ENCODE measurements around the gene ANKRD30B. TPM values are rescaled to one million over a fixed set of nuclear protein-coding genes. Genes with fewer than 3 reads are reported as not detected.
"Not testable (repeated sequence)": the region's sequence is repeated elsewhere in the genome, so short reads cannot be mapped to it uniquely, and the experiment has no call there.

ANKRD30B gene
- total RNA-seq, 4 donors from 2014 or later = not detected

DNA sequence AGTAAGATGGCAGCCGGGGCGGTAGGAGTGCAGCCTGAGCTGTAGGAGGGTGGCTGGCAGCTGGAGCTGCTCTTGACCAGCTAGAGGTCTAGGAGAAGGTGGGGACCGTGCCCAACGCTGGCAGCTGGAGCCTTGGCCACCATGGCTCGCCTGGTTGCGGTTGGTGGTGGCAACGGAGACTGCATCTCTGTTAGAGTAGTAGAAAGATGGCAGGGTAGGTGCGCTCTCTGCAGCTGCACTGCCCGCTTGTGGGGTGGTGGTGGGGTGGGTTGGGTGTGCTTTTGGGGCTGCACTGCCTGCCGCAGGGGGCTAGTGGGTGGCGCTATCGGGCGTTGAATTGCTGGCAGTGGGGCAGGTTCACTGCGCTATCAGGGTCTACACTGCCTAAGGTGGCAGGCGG lies 118.5 kb downstream of the ANKRD30B start:
- DNase-seq (ENCODE audit: low spot score in 2 of 2); H3K27ac ChIP-seq; H3K4me3 ChIP-seq; H3K9me3 ChIP-seq; H3K4me1 ChIP-seq; H3K27me3 ChIP-seq; H3K36me3 ChIP-seq: not testable (repeated sequence)
- 94% methylated on average over 9 of the region's 15 CpGs for WGBS

DNA sequence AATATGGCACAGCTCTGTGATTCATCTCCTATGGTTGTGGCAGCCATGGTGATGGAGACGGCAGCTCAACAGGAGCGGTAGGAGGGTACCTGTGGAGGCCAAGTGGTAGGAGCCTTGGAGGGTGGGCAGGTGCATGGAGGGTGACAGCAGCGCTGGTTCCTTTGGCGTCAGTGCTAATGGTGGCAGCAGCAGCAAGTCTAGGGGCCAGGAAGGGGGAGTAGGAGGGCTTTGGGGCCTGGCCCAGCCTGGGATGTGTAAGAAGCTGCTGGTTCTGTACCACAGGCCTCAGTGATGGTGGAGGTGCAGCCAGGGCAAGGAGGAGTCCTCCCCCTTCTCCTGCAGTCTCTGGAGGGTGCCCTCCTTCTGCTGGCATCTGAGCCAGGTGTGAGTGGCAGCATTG lies 120.0 kb downstream of the ANKRD30B start:
- 78% methylated on average over 4 of the region's 4 CpGs for WGBS
- H3K27ac ChIP-seq; H3K9me3 ChIP-seq; H3K36me3 ChIP-seq; H3K27me3 ChIP-seq; H3K4me3 ChIP-seq; H3K4me1 ChIP-seq; DNase-seq (ENCODE audit: low spot score in 2 of 2): not testable (repeated sequence)

- H3K36me3 ChIP-seq; DNase-seq (ENCODE audit: low spot score in 2 of 2); H3K27me3 ChIP-seq; H3K27ac ChIP-seq; H3K9me3 ChIP-seq; H3K4me1 ChIP-seq; H3K4me3 ChIP-seq: not testable (repeated sequence)
- 100% methylated on average over 1 of the region's 4 CpGs for WGBS
Observed at GRCh38 chr18:14868825-14869224, 120.9 kb downstream of the ANKRD30B start.

GRCh38 chr18:14878826-14879225 lies 130.9 kb downstream of the ANKRD30B start:
- H3K27me3 ChIP-seq; H3K27ac ChIP-seq; DNase-seq (ENCODE audit: low spot score in 2 of 2); H3K36me3 ChIP-seq; H3K4me1 ChIP-seq; H3K4me3 ChIP-seq; H3K9me3 ChIP-seq: not testable (repeated sequence)
- 90% methylated on average over 12 of the region's 14 CpGs for WGBS

DNA sequence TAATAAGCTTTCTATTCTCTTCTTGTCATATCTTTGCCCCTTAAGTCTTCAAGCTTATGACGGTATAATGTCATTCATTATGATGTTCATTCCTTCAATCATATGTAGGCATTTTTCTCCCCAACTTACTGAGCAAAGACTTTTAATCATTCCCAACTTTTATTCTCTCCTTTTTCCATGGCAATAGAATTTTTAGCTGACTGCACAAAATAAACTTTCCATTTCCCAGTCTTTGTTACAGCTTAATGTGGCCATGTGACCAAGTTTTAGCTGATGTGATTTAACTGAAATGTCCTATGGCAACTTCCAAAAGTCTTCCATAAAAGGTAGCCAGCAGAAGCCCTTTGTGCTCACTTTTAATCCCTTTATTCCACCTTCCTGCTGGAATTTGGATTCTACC lies 152.5 kb downstream of the ANKRD30B start:
- Histone ChIP-seq H3K9me3 (no peaks in the 10 kb centered on the region), H3K4me1 (no peaks in the 10 kb centered on the region), H3K27me3 (no peaks in the 10 kb centered on the region), H3K36me3 (no peaks in the 10 kb centered on the region), H3K27ac (no peak overlapping the region), H3K4me3 (no peak overlapping the region)
- DNase-seq (ENCODE audit: low spot score in 2 of 2) = no peak
- TF ChIP-seq POLR2A (IDR thresholded peaks at IDR 0.05) = no peak
- TF ChIP-seq CTCF (IDR thresholded peaks at IDR 0.05) = no peak
- TF ChIP-seq EP300 (IDR thresholded peaks at IDR 0.05) = no peak
- no peak for TF ChIP-seq POLR2AphosphoS5 (IDR thresholded peaks at IDR 0.05)
- WGBS = 85% methylated on average over 1 of the region's 1 CpG

Other genes starting within 250 kb of the ANKRD30B start
- not detected for gene POTEC, start 204.6 kb upstream of the ANKRD30B start, total RNA-seq